Natural killer cell (primary cell): ENCODE data around the gene CCDC88B. TPM values are rescaled to one million over a fixed set of nuclear protein-coding genes. Genes with fewer than 3 reads are reported as not detected.

ENCODE experiments used
- ATAC-seq, 3 donors: fragments of 150-1000 bp in 2 of 3; fragments of 200-7000 bp in 1 of 3; cut with Tn5 transposase; 1 replicate in 1 of 3; 2 replicates in 2 of 3; pipeline ENCODE4 v1.10.0; 2021; ENCODE audit warnings: mild to moderate bottlenecking in 2 of 3, moderate library complexity in 2 of 3
- DNase-seq, 2 donors: peaks; one replicate each; pipeline versions ENCODE4 v3.0.0 to v3.0.0-alpha.2; 2013 to 2021; ENCODE audit warnings: mixed read lengths in 1 of 2
- H3K27ac ChIP-seq: one replicate; pipeline ENCODE4 v1.5.1; 2013; ENCODE audit warnings: mild to moderate bottlenecking, low read length
- H3K27me3 ChIP-seq: one replicate; pipeline ENCODE4 v1.6.1; 2013; ENCODE audit warnings: low read length; ENCODE audit not compliant: control insufficient read depth, insufficient read depth
- H3K36me3 ChIP-seq: one replicate; pipeline ENCODE4 v1.6.1; 2013; ENCODE audit warnings: low read length; ENCODE audit not compliant: control insufficient read depth, insufficient read depth
- H3K4me1 ChIP-seq: one replicate; pipeline ENCODE4 v1.6.1; 2013; ENCODE audit warnings: low read length; ENCODE audit not compliant: control insufficient read depth, insufficient read depth
- H3K4me3 ChIP-seq: one replicate; pipeline ENCODE4 v1.5.1; 2013; ENCODE audit warnings: low read length
- H3K9me3 ChIP-seq: one replicate; pipeline ENCODE4 v1.6.1; 2013; ENCODE audit warnings: low read length; ENCODE audit not compliant: control insufficient read depth, insufficient read depth
- H3K27ac Mint-ChIP-seq, 2 donors: one replicate each; pipeline ENCODE4 v1.8.0; 2022; ENCODE audit warnings: mild to moderate bottlenecking in 2 of 2, mixed read lengths in 2 of 2, moderate library complexity in 1 of 2
- H3K27me3 Mint-ChIP-seq, 2 donors: one replicate each; pipeline ENCODE4 v1.8.0; 2022; ENCODE audit warnings: low read depth in 2 of 2, mixed read lengths in 2 of 2
- H3K36me3 Mint-ChIP-seq: one replicate; pipeline ENCODE4 v1.8.0; 2022; ENCODE audit warnings: mixed read lengths
- H3K4me1 Mint-ChIP-seq, 2 donors: one replicate each; pipeline ENCODE4 v1.8.0; 2022; ENCODE audit warnings: mixed read lengths in 2 of 2
- H3K4me3 Mint-ChIP-seq: one replicate; pipeline ENCODE4 v1.8.0; 2022; ENCODE audit warnings: mild to moderate bottlenecking, moderate library complexity, mixed read lengths
- H3K9me3 Mint-ChIP-seq, 2 donors: one replicate each; pipeline ENCODE4 v1.8.0; 2022; ENCODE audit warnings: mixed read lengths in 2 of 2
- WGBS: methylation state at CpG from one replicate; pipeline ENCODE4 v1.1.7; 2013; ENCODE audit warnings: missing lambda C conversion rate; ENCODE audit not compliant: insufficient coverage; 5-methylcytosine and 5-hydroxymethylcytosine counted together
- intact Hi-C: fragments of 100-400 bp; cut with micrococcal nuclease; formaldehyde crosslinking; loops from one replicate; pipeline ENCODE4 v1.14.2; 2022
- total RNA-seq, 4 donors: library from RNA; stranded (reverse); fragments of 120-200 nt in 1 of 4; gene quantifications; one replicate each; pipeline versions ENCODE4 v1.2.3 to v1.2.4, GENCODE V29; 2013 to 2022
- TF ChIP-seq, protein P1 (sequence below): fragments of 200-600 bp; IDR thresholded peaks from one replicate; pipeline ENCODE4 v1.8.0; 2022; ENCODE audit warnings: antibody characterized with exemption

Gene CCDC88B
- total RNA-seq, 3 donors from 2014 or later (not counting 1 experiment from before 2014, with no cell fraction given): 262 to 276 (median 272) TPM

DNA sequence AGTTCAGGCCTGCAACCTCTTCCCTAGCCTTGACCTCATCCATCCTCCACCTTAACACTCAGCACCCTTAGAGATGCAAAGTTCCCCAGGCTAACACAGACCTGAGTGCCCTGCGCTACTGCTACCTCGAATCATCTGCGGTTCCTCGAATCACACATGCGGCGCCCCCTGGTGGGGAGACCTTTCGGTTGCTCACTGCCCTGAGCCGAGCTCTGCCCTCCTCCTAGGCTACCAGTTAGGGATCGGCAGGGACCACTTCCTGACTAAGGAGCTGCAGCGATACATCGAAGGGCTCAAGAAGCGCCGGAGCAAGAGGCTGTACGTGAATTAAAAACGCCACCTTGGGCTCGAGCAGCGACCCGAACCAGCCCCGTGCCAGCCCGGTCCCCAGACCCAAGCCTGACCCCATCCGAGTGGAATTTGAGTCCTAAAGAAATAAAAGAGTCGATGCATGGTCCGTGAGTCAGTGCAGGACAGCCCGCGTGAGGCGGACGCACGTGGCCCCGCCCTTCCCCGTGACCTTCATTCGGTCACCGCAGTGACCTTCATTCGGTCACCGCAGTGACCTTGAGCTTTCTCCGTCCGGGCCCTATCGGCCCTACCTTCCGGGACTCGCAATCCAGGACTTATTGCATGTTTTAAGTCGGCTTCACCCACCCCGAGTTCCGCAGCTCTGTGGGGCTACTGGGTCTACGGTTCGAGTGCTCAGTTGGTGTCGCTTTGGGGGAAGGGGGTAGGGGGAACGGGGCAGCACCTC is 35.5 kb upstream of the CCDC88B start:
- peak overlapping the region; percentile 68 for H3K4me3 ChIP-seq
- DNase-seq: peak; percentile 93 to 96
- ATAC-seq: peak; percentile 33 to 47 (median 34)
- intact Hi-C loops: loop anchor here (1.0 to 5.0 kb wide), 8 partner anchors 13 to 117 kb away; partner anchors contain the start of genes CCDC88B, FKBP2, GPR137 and RPS6KA4
- no peaks in the 10 kb centered on the region for H3K9me3 Mint-ChIP-seq
- TF ChIP-seq, protein P1, sequence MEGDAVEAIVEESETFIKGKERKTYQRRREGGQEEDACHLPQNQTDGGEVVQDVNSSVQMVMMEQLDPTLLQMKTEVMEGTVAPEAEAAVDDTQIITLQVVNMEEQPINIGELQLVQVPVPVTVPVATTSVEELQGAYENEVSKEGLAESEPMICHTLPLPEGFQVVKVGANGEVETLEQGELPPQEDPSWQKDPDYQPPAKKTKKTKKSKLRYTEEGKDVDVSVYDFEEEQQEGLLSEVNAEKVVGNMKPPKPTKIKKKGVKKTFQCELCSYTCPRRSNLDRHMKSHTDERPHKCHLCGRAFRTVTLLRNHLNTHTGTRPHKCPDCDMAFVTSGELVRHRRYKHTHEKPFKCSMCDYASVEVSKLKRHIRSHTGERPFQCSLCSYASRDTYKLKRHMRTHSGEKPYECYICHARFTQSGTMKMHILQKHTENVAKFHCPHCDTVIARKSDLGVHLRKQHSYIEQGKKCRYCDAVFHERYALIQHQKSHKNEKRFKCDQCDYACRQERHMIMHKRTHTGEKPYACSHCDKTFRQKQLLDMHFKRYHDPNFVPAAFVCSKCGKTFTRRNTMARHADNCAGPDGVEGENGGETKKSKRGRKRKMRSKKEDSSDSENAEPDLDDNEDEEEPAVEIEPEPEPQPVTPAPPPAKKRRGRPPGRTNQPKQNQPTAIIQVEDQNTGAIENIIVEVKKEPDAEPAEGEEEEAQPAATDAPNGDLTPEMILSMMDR: peak; percentile 83
- peak overlapping the region; percentile 91 to 97 for H3K27ac Mint-ChIP-seq
- H3K4me1 ChIP-seq: peaks cover 54% of the 10 kb centered on the region
- H3K27ac ChIP-seq: peak overlapping the region; percentile 88
- H3K4me3 Mint-ChIP-seq: peak overlapping the region; percentile 93
- peaks cover 6 to 17% of the 10 kb centered on the region in 2 donors for H3K27me3 Mint-ChIP-seq
- H3K27me3 ChIP-seq: peaks cover 19% of the 10 kb centered on the region
- H3K4me1 Mint-ChIP-seq: peaks cover 21 to 37% of the 10 kb centered on the region in 2 donors
- H3K36me3 Mint-ChIP-seq: no peaks in the 10 kb centered on the region
- H3K9me3 ChIP-seq: no peaks in the 10 kb centered on the region
- under 1% methylated on average over 46 of the region's 46 CpGs for WGBS
- no peaks in the 10 kb centered on the region for H3K36me3 ChIP-seq

DNA sequence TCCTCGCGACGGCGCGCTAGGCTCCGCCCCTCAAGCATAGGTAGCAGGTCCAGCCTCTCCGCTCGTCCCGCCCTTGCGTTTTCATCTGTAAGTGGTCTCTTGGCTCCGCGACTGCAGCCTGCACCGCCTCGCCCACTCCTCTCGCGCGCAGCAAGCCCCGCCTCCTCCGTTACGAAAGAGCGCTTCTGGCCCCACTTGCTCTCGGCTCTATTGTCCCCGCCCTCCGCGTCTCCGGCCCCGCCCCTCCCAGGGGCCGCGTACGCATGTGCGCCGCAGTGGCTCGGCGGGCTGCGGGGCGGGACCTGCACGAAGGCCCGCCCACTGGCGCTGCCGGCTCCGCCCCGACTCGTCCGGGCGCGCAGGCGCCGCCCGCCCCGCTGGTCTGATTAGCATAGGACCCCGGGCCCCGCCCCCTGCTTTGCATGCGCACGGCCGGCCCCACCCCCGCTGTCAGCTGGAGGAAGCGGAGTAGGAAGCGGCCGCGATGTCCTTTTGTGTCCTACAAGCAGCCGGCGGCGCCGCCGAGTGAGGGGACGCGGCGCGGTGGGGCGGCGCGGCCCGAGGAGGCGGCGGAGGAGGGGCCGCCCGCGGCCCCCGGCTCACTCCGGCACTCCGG is 34.8 kb upstream of the CCDC88B start, which contains the start of gene ESRRA:
ESRRA (plus strand) TSS at position 450 of the 616 bp plus-strand sequence. CDS start 1,656 bp downstream, outside the sequence.
- peaks cover 13% of the 10 kb centered on the region for H3K27me3 ChIP-seq
- no peaks in the 10 kb centered on the region for H3K36me3 Mint-ChIP-seq
- H3K36me3 ChIP-seq: no peaks in the 10 kb centered on the region
- ATAC-seq: peak; percentile 74 to 89 (median 74)
- under 1% methylated on average over 81 of the region's 81 CpGs for WGBS
- peak within 1 kb of the TSS; percentile 96 for H3K4me3 Mint-ChIP-seq
- peaks cover 6 to 12% of the 10 kb centered on the region in 2 donors for H3K27me3 Mint-ChIP-seq
- H3K27ac ChIP-seq: peak within 1 kb of the TSS; percentile 88
- peak within 1 kb of the TSS; percentile 70 for H3K4me3 ChIP-seq
- intact Hi-C loops: loop anchor here (1.0 to 5.0 kb wide), 5 partner anchors 12 to 64 kb away; partner anchors contain the start of genes CCDC88B, FKBP2, RPS6KA4 and TRMT112
- H3K9me3 Mint-ChIP-seq: no peaks in the 10 kb centered on the region
- TF ChIP-seq, protein P1: no peak
- H3K4me1 Mint-ChIP-seq: peaks cover 21 to 32% of the 10 kb centered on the region in 2 donors
- no peaks in the 10 kb centered on the region for H3K9me3 ChIP-seq
- peak within 1 kb of the TSS; percentile 91 to 97 for H3K27ac Mint-ChIP-seq
- peak; percentile 99 for DNase-seq
- peaks cover 47% of the 10 kb centered on the region for H3K4me1 ChIP-seq

DNA sequence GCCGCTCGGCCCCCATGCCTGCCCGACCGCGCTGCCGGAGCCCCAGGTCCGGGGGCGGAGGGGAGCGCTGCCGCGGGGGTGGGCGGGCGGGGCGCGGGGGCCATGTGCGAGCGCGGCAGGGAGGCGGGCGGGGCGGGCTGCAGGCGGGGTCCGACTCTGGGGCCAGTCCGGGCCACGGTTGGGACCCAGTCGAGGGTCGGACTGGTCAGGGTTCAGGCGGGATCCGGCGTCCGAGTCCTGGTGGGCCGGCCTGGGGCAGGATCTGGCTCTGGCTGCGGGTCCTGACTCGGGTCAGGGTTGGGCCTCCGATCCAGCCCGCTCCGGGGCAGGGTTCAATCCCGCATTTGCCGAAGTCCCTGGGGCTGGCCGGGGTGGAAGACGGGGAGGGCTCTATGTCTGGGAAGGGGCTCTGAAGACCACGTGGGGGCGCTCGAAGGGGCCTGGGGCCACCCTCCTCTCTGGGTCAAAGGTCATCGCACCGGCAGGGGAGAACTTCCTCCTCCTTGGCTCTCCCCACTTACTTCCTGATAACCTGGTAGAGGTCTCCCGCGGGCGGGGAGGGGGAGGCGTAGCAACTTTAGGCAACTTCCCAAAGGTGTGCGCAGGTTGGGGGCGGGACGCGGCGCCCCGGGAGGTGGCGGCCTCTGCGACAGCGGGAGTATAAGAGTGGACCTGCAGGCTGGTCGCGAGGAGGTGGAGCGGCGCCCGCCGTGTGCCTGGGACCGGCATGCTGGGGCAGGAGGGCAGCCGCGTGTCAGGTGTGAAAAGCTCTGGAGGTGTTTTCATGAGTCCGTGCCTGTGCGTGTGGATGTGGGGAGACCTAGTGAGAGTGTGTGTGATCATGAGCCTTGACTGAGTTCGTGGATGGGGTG is 34.1 kb upstream of the CCDC88B start:
- Mint-ChIP-seq H3K4me1 (peaks cover 16 to 25% of the 10 kb centered on the region in 2 donors), H3K27ac (peak overlapping the region; percentile 91 to 97), H3K9me3 (no peaks in the 10 kb centered on the region), H3K27me3 (peaks cover under 1 to 5% of the 10 kb centered on the region in 2 donors), H3K4me3 (peak overlapping the region; percentile 96), H3K36me3 (no peaks in the 10 kb centered on the region)
- ATAC-seq (peak; percentile 4 to 11 (median 5)), DNase-seq (peak in 1 of 2 donors; percentile 79)
- peaks cover 40% of the 10 kb centered on the region for H3K4me1 ChIP-seq
- H3K36me3 ChIP-seq: peaks cover 2% of the 10 kb centered on the region
- H3K9me3 ChIP-seq: no peaks in the 10 kb centered on the region
- peaks cover 5% of the 10 kb centered on the region for H3K27me3 ChIP-seq
- intact Hi-C loops: loop anchor here (1.0 to 5.0 kb wide), 5 partner anchors 11 to 65 kb away; partner anchors contain the start of genes CCDC88B, FKBP2, RPS6KA4 and TRMT112
- WGBS: under 1% methylated on average over 71 of the region's 71 CpGs
- TF ChIP-seq, protein P1: no peak
- H3K27ac ChIP-seq: peak overlapping the region; percentile 69
- peak overlapping the region; percentile 70 for H3K4me3 ChIP-seq
